ENCODE data around the gene ARAP2. TPM values are rescaled to one million over a fixed set of nuclear protein-coding genes. Genes with fewer than 3 reads are reported as not detected.

Gene ARAP2
- total and polyA plus RNA-seq, 2 of the 13 experiments (the other 11 are each of a cell fraction or from before 2014, with no cell fraction given): 0.37 to 1.4 TPM

DNA sequence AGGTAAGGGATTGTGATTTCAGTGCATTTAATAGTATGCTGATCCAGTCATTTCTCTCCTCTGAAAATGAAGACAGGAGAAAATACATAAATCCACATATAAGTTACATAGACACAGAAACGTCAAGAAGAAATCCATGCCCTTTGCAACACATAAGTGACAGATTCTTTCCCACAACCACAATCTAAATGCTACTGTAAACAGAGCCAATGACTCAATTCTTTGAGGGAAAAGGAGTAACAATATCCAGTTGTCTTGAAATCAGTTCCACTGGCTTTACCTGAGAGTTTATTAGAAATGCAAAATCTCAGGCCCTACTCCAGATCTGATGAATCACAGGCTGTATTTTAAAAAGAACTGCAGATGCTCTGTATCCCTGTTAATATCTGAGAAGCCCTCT lies 66.4 kb downstream of the ARAP2 start:
- no peak overlapping the region for H3K27ac ChIP-seq (ENCODE audit: extremely low read length, insufficient read depth, low read length)
- in situ Hi-C loops (cut with HindIII; ENCODE audit: extremely low pct_ligation_motif_present, low pct_unique_long_range_greater_than_20kb): no loop called here
- CTCF ChIA-PET (ENCODE audit: low intra/inter-chr PET ratio, low total read pairs): no interaction called here
- H3K4me2 ChIP-seq (ENCODE audit: low read depth, low read length): no peak overlapping the region
- H4K20me1 ChIP-seq (ENCODE audit: insufficient read depth, low read length): no peaks in the 10 kb centered on the region
- H3K9ac ChIP-seq (ENCODE audit: insufficient read depth, low read depth, low read length): no peak overlapping the region
- POLR2A ChIA-PET: no interaction called here
- DNase-seq (ENCODE audit: low spot score): no peak
- intact Hi-C loops (cut with micrococcal nuclease; ENCODE audit: unreplicated experiment): no loop called here
- no peak for ATAC-seq
- WGBS (ENCODE audit: low lambda C conversion rate): 39% methylated on average over 1 of the region's 1 CpG
- H3K9me3 ChIP-seq (ENCODE audit: low read length): no peaks in the 10 kb centered on the region
- TF ChIP-seq CENPT (CRISPR knock-in tag; IDR thresholded peaks at IDR 0.05; ENCODE audit: low read depth): no peak
- no peak for TF ChIP-seq FOXM1 (CRISPR knock-in tag; IDR thresholded peaks at IDR 0.05)
- TF ChIP-seq TBX3 (IDR thresholded peaks at IDR 0.05; ENCODE audit: borderline replicate concordance): no peak
- TF ChIP-seq, protein P1, sequence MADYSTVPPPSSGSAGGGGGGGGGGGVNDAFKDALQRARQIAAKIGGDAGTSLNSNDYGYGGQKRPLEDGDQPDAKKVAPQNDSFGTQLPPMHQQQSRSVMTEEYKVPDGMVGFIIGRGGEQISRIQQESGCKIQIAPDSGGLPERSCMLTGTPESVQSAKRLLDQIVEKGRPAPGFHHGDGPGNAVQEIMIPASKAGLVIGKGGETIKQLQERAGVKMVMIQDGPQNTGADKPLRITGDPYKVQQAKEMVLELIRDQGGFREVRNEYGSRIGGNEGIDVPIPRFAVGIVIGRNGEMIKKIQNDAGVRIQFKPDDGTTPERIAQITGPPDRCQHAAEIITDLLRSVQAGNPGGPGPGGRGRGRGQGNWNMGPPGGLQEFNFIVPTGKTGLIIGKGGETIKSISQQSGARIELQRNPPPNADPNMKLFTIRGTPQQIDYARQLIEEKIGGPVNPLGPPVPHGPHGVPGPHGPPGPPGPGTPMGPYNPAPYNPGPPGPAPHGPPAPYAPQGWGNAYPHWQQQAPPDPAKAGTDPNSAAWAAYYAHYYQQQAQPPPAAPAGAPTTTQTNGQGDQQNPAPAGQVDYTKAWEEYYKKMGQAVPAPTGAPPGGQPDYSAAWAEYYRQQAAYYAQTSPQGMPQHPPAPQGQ (CRISPR knock-in tag; IDR thresholded peaks at IDR 0.05; ENCODE audit: borderline replicate concordance): no peak
- no peak for TF ChIP-seq TAF1 (CRISPR knock-in tag; IDR thresholded peaks at IDR 0.05)
- TF ChIP-seq, protein P2, sequence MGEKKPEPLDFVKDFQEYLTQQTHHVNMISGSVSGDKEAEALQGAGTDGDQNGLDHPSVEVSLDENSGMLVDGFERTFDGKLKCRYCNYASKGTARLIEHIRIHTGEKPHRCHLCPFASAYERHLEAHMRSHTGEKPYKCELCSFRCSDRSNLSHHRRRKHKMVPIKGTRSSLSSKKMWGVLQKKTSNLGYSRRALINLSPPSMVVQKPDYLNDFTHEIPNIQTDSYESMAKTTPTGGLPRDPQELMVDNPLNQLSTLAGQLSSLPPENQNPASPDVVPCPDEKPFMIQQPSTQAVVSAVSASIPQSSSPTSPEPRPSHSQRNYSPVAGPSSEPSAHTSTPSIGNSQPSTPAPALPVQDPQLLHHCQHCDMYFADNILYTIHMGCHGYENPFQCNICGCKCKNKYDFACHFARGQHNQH (CRISPR knock-in tag; IDR thresholded peaks at IDR 0.05): no peak
- TF ChIP-seq SALL2 (CRISPR knock-in tag; IDR thresholded peaks at IDR 0.05): no peak
- TF ChIP-seq RARG (CRISPR knock-in tag; IDR thresholded peaks at IDR 0.05; ENCODE audit: low read depth): no peak
- no peak for TF ChIP-seq MTA3 (CRISPR knock-in tag; IDR thresholded peaks at IDR 0.05)
- TF ChIP-seq, protein P3, sequence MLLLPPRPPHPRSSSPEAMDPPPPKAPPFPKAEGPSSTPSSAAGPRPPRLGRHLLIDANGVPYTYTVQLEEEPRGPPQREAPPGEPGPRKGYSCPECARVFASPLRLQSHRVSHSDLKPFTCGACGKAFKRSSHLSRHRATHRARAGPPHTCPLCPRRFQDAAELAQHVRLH (CRISPR knock-in tag; IDR thresholded peaks at IDR 0.05; ENCODE audit: borderline replicate concordance, low read depth): no peak
- H3K4me1 ChIP-seq (ENCODE audit: insufficient read depth, low read length): no peaks in the 10 kb centered on the region
- H3K4me3 ChIP-seq (replicated peaks in 1 of 3; ENCODE audit: insufficient read depth in 1 of 3, low read depth in 2 of 3, low read length in 3 of 3): no peak overlapping the region
- no TSS peak for BruUV-seq (replicated peaks)
- FAIRE-seq: no peak
- H3K27me3 ChIP-seq (ENCODE audit: control insufficient read depth in 1 of 2, insufficient read depth in 2 of 2, low read length in 2 of 2): no peaks in the 10 kb centered on the region
- H2AFZ ChIP-seq (ENCODE audit: low read length): no peak overlapping the region
- H3K79me2 ChIP-seq (ENCODE audit: insufficient read depth, low read length): no peaks in the 10 kb centered on the region
- H3K36me3 ChIP-seq (replicated peaks in 1 of 2; ENCODE audit: control insufficient read depth in 1 of 2, insufficient read depth in 2 of 2, low read length in 2 of 2): no peaks in the 10 kb centered on the region
